ENCODE results near the gene PRRT3.
"Not testable (repeated sequence)": the region's sequence is repeated elsewhere in the genome, so short reads cannot be mapped to it uniquely, and the experiment has no call there.

PRRT3 gene

DNA sequence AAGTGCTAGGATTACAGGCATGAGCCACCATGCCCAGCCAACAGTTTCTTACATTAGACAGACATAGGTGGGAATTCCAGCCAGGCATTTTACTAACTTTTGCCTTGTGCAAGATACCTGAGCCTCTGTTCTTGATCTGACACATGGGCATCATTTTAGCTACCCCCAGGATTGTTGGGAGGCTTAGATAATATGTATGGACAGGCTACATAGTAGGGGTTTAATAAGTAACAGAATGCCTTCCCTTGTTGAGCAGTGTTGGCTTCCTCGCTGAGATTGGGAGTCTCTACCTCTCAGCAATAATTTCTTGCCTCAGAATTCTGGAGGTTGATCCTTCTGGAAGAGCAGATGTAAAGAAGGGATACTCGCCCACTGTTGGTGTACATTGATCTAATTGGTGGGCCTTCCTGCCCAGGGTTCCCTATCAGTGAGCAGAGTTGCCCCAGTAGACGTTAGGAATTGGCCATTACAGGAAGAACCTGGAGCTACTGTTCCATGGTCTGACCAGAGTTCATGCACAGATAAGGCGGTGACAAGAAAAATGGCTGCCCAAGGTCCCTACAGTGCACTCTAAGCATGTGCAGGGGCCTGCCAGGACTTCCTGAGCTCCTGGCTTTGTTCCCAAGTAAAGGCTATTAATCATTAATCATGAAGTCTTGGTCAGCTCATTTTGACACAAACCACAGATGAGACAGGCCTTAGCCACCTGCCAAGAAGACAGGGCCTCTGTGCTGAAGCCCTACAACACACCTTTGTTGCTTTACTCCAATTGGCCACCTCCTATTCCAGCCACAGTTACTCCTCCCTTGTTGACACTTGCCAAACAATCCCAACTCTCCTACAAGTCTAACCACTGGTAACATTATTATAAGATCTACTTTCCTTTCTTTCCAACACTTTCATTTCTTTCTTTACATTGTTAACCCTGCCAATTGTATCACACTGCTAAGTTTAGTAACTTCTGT, 54.5 kb downstream of the PRRT3 start:
- DNase-seq = no peak

DNA sequence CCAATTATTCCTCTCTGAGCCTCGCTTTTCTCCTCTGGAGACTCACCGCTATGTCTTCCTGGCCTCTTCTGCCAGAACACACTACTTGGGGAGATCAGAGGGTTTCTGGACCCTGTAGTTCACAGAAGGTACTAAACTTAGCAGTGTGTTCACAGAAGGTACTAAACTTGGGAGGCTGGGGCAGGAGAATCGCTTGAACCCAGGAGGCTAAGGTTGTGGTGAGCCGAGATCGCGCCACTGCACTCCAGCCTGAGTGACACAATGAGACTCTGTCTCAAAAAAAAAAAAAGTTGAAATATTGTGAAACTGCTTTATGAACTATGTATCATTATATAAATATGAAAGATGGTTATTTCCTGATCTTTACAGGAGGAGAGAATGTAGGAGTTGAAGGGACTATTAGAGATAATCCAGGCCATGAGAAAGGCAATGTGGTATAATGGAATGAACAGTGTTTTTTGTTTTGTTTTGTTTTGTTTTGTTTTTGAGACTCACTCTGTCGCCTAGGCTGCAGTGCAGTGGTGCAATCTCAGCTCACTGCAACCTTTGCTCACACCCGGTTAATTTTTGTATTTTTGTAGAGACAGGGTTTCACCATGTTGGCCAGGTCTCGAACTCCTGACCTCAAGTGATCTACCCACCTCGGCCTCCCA, 55.3 kb downstream of the PRRT3 start:
- not testable (repeated sequence) for DNase-seq

DNA sequence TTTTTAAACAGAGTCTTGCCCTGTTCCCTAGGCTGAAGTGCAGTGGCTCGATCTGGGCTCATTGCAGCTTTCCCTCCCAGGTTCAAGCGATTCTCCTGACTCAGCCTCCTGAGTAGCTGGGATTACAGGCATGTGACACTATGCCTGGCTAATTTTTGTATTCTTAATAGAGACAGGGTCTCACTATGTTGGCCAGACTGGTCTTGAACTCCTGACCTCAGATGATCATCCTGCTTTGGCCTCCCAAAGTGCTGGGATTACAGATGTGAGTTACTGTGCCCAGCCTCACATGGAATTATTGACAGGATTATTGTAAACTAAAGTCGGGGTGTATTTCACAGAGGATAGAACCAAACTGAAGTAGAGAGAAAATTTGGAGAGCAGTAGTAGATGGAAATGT, 56.5 kb downstream of the PRRT3 start:
- not testable (repeated sequence) for DNase-seq
